ENCODE results near the gene VASP. TPM values are rescaled to one million over a fixed set of nuclear protein-coding genes. Genes with fewer than 3 reads are reported as not detected.

The VASP gene
- total and polyA plus RNA-seq, 9 of the 15 experiments (the other 6 are each of a cell fraction or from before 2014, with no cell fraction given): 16.7 to 261 (median 112) TPM

- TF ChIP-seq NCOA2 (IDR thresholded peaks at IDR 0.05; ENCODE audit: partially characterized antibody in 2 of 2) (no peak), CHD4 (IDR thresholded peaks at IDR 0.05; ENCODE audit: insufficient read depth, insufficient replicate concordance, low read depth, low read length, poor library complexity, severe bottlenecking) (no peak), ZEB2 (IDR thresholded peaks at IDR 0.05) (0 out of 2 replicates have a peak, but pooled peaks have one; percentile 69), SNIP1 (IDR thresholded peaks at IDR 0.05; ENCODE audit: low read depth) (no peak), ZNF695 (CRISPR knock-in tag; IDR thresholded peaks at IDR 0.05) (no peak), SETDB1 (IDR thresholded peaks at IDR 0.05; ENCODE audit: low read length) (no peak), SRSF1 (IDR thresholded peaks at IDR 0.05; ENCODE audit: low read depth, low read length) (no peak), U2AF2 (optimal IDR thresholded peaks at IDR 0.05; ENCODE audit: low read depth, low read length) (no peak), NFIX (CRISPR knock-in tag; IDR thresholded peaks at IDR 0.05; ENCODE audit: low read depth) (no peak), SMARCC2 (IDR thresholded peaks at IDR 0.05; ENCODE audit: low read depth) (no peak), UBTF (IDR thresholded peaks at IDR 0.05; ENCODE audit: borderline replicate concordance in 1 of 2, low read depth in 2 of 2, low read length in 2 of 2) (peak in 1 of 2 experiments; percentile 94; a peak in 2 of 4 replicates), THAP7 (CRISPR knock-in tag; IDR thresholded peaks at IDR 0.05) (no peak), MTF1 (CRISPR knock-in tag; IDR thresholded peaks at IDR 0.05; ENCODE audit: borderline replicate concordance) (no peak), SAFB2 (IDR thresholded peaks at IDR 0.05; ENCODE audit: borderline replicate concordance, low read depth, low read length, severe bottlenecking) (no peak), CEBPB (tag; IDR thresholded peaks at IDR 0.05) (no peak), ZNF76 (CRISPR knock-in tag; IDR thresholded peaks at IDR 0.05; ENCODE audit: borderline replicate concordance) (peak; percentile 84), WHSC1 (IDR thresholded peaks at IDR 0.05; ENCODE audit: low read length) (no peak)
- TF ChIP-seq, protein P1, sequence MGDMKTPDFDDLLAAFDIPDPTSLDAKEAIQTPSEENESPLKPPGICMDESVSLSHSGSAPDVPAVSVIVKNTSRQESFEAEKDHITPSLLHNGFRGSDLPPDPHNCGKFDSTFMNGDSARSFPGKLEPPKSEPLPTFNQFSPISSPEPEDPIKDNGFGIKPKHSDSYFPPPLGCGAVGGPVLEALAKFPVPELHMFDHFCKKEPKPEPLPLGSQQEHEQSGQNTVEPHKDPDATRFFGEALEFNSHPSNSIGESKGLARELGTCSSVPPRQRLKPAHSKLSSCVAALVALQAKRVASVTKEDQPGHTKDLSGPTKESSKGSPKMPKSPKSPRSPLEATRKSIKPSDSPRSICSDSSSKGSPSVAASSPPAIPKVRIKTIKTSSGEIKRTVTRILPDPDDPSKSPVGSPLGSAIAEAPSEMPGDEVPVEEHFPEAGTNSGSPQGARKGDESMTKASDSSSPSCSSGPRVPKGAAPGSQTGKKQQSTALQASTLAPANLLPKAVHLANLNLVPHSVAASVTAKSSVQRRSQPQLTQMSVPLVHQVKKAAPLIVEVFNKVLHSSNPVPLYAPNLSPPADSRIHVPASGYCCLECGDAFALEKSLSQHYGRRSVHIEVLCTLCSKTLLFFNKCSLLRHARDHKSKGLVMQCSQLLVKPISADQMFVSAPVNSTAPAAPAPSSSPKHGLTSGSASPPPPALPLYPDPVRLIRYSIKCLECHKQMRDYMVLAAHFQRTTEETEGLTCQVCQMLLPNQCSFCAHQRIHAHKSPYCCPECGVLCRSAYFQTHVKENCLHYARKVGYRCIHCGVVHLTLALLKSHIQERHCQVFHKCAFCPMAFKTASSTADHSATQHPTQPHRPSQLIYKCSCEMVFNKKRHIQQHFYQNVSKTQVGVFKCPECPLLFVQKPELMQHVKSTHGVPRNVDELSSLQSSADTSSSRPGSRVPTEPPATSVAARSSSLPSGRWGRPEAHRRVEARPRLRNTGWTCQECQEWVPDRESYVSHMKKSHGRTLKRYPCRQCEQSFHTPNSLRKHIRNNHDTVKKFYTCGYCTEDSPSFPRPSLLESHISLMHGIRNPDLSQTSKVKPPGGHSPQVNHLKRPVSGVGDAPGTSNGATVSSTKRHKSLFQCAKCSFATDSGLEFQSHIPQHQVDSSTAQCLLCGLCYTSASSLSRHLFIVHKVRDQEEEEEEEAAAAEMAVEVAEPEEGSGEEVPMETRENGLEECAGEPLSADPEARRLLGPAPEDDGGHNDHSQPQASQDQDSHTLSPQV (IDR thresholded peaks at IDR 0.05): peak; percentile 95
- TF ChIP-seq, protein P2, sequence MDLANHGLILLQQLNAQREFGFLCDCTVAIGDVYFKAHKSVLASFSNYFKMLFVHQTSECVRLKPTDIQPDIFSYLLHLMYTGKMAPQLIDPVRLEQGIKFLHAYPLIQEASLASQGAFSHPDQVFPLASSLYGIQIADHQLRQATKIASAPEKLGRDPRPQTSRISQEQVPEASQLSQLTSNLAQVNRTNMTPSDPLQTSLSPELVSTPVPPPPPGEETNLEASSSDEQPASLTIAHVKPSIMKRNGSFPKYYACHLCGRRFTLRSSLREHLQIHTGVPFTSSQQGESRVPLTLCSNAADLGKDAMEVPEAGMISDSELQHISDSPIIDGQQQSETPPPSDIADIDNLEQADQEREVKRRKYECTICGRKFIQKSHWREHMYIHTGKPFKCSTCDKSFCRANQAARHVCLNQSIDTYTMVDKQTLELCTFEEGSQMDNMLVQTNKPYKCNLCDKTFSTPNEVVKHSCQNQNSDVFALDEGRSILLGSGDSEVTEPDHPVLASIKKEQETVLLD (IDR thresholded peaks at IDR 0.05): peak; percentile 15; the same call in 1 of the 2 replicates
Observed at GRCh38 chr19:45478454-45479238, 28.6 kb upstream of the VASP start (continued).

Data from K562 (cell line).